ENCODE measurements around the gene KREMEN1.

The KREMEN1 gene

GRCh38 chr22:29146091-29146560 is 73.3 kb downstream of the KREMEN1 start:
- Histone ChIP-seq H3K79me2 (ENCODE audit: insufficient read depth, low read length) (no peaks in the 10 kb centered on the region), H3K9ac (ENCODE audit: low read depth, low read length) (no peak overlapping the region), H3K4me3 (ENCODE audit: low read depth in 1 of 2, low read length in 2 of 2) (no peak overlapping the region), H3K27ac (ENCODE audit: low read length) (no peak overlapping the region), H3K36me3 (ENCODE audit: insufficient read depth, low read length) (peaks cover 69% of the 10 kb centered on the region), H3K4me1 (ENCODE audit: insufficient read depth, low read length) (no peaks in the 10 kb centered on the region), H2AFZ (ENCODE audit: low read depth, low read length) (no peak overlapping the region), H3K9me3 (ENCODE audit: insufficient read depth, low read length, severe bottlenecking) (no peaks in the 10 kb centered on the region), H4K20me1 (ENCODE audit: insufficient read depth, low read length) (0 out of 2 replicates have a peak, but pooled peaks cover 3% of the 10 kb centered on the region), H3K4me2 (ENCODE audit: insufficient read depth, low read length) (no peak overlapping the region), H3K27me3 (ENCODE audit: insufficient read depth, low read length, poor library complexity) (no peaks in the 10 kb centered on the region)
- no peak for DNase-seq
- TF ChIP-seq, protein P1, sequence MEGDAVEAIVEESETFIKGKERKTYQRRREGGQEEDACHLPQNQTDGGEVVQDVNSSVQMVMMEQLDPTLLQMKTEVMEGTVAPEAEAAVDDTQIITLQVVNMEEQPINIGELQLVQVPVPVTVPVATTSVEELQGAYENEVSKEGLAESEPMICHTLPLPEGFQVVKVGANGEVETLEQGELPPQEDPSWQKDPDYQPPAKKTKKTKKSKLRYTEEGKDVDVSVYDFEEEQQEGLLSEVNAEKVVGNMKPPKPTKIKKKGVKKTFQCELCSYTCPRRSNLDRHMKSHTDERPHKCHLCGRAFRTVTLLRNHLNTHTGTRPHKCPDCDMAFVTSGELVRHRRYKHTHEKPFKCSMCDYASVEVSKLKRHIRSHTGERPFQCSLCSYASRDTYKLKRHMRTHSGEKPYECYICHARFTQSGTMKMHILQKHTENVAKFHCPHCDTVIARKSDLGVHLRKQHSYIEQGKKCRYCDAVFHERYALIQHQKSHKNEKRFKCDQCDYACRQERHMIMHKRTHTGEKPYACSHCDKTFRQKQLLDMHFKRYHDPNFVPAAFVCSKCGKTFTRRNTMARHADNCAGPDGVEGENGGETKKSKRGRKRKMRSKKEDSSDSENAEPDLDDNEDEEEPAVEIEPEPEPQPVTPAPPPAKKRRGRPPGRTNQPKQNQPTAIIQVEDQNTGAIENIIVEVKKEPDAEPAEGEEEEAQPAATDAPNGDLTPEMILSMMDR (IDR thresholded peaks at IDR 0.05; ENCODE audit: borderline replicate concordance, extremely low read depth, low read length, poor library complexity, severe bottlenecking): no peak
- no peak for TF ChIP-seq EZH2 (IDR thresholded peaks at IDR 0.05; ENCODE audit: borderline replicate concordance, low read depth, low read length, severe bottlenecking)
- ATAC-seq (ENCODE audit: insufficient read depth, low read depth): no peak

DNA sequence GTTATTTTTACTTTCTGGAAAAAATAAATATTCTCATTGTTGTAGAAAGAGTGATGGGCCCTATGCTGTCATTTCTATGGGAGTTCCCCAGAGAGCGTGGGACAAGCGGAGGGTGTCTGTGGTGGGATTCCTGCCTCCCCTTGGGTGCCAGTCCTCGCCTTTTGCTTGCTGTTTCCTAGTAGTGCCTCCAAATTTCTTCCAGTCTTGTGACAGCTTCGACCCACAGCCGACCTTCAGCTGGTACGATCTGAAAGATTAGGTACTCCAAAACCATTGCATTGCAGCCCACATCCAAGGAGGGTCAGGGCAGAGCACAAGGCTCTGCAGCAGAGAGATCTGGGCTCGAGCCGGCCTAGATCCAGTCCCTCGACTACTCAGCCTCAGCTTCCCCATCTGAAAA is 73.9 kb downstream of the KREMEN1 start:
- DNase-seq (no peak), ATAC-seq (ENCODE audit: insufficient read depth, low read depth) (no peak)
- Histone ChIP-seq H3K9me3 (ENCODE audit: insufficient read depth, low read length, severe bottlenecking) (no peaks in the 10 kb centered on the region), H2AFZ (ENCODE audit: low read depth, low read length) (no peak overlapping the region), H3K4me2 (ENCODE audit: insufficient read depth, low read length) (no peak overlapping the region), H3K9ac (ENCODE audit: low read depth, low read length) (no peak overlapping the region), H3K27me3 (ENCODE audit: insufficient read depth, low read length, poor library complexity) (no peaks in the 10 kb centered on the region), H4K20me1 (ENCODE audit: insufficient read depth, low read length) (0 out of 2 replicates have a peak, but pooled peaks cover 3% of the 10 kb centered on the region), H3K27ac (ENCODE audit: low read length) (no peak overlapping the region), H3K4me1 (ENCODE audit: insufficient read depth, low read length) (no peaks in the 10 kb centered on the region), H3K79me2 (ENCODE audit: insufficient read depth, low read length) (no peaks in the 10 kb centered on the region), H3K36me3 (ENCODE audit: insufficient read depth, low read length) (peaks cover 63% of the 10 kb centered on the region), H3K4me3 (ENCODE audit: low read depth in 1 of 2, low read length in 2 of 2) (no peak overlapping the region)
- TF ChIP-seq, protein P1 (IDR thresholded peaks at IDR 0.05; ENCODE audit: borderline replicate concordance, extremely low read depth, low read length, poor library complexity, severe bottlenecking): no peak
- TF ChIP-seq EZH2 (IDR thresholded peaks at IDR 0.05; ENCODE audit: borderline replicate concordance, low read depth, low read length, severe bottlenecking): no peak

- H3K4me3 ChIP-seq (ENCODE audit: low read depth in 1 of 2, low read length in 2 of 2): no peak overlapping the region
Observed at GRCh38 chr22:29147331-29147899, 74.6 kb downstream of the KREMEN1 start.

More at GRCh38 chr22:29147331-29147899, 74.6 kb downstream of the KREMEN1 start:
- H3K4me1 ChIP-seq (ENCODE audit: insufficient read depth, low read length): no peaks in the 10 kb centered on the region
- no peak for ATAC-seq (ENCODE audit: insufficient read depth, low read depth)
- no peak for TF ChIP-seq EZH2 (IDR thresholded peaks at IDR 0.05; ENCODE audit: borderline replicate concordance, low read depth, low read length, severe bottlenecking)
- TF ChIP-seq, protein P1 (IDR thresholded peaks at IDR 0.05; ENCODE audit: borderline replicate concordance, extremely low read depth, low read length, poor library complexity, severe bottlenecking): no peak
- no peak overlapping the region for H3K27ac ChIP-seq (ENCODE audit: low read length)
- no peak overlapping the region for H2AFZ ChIP-seq (ENCODE audit: low read depth, low read length)
- no peaks in the 10 kb centered on the region for H3K9me3 ChIP-seq (ENCODE audit: insufficient read depth, low read length, severe bottlenecking)
- no peak overlapping the region for H3K9ac ChIP-seq (ENCODE audit: low read depth, low read length)
- 0 out of 2 replicates have a peak, but pooled peaks cover 3% of the 10 kb centered on the region for H4K20me1 ChIP-seq (ENCODE audit: insufficient read depth, low read length)
- H3K4me2 ChIP-seq (ENCODE audit: insufficient read depth, low read length): no peak overlapping the region
- DNase-seq: no peak
- H3K79me2 ChIP-seq (ENCODE audit: insufficient read depth, low read length): no peaks in the 10 kb centered on the region
- H3K36me3 ChIP-seq (ENCODE audit: insufficient read depth, low read length): peaks cover 56% of the 10 kb centered on the region
- H3K27me3 ChIP-seq (ENCODE audit: insufficient read depth, low read length, poor library complexity): no peaks in the 10 kb centered on the region

Data from DND-41 (cell line).